Measurements from ENCODE around the gene ENOPH1.

The ENOPH1 gene

DNA sequence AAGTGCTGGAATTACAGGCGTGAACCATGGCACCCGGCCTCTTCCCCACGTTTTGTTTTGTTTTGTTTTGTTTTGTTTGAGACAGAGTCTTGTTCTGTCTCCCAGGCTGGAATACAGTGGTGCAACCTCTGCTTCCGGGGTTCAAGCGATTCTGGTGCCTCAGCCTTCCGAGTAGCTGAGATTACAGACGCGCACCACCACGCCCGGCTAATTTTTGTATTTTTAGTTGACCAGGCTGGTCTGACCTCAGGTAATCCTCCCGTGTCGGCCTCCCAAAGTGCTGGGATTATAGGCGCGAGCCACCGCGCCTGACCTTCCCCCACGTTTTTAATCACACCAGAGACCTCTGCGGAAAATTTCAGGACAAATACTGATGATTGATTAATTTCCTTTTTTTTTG lies 2.2 kb downstream of the ENOPH1 start:
- Histone ChIP-seq H3K79me2 (ENCODE audit: insufficient read depth, low read depth) (peaks cover 85% of the 10 kb centered on the region), H3K27me3 (ENCODE audit: insufficient read depth, low read depth) (no peaks in the 10 kb centered on the region), H4K20me1 (ENCODE audit: insufficient read depth) (peaks cover 20% of the 10 kb centered on the region), H3K4me3 (IDR thresholded peaks at IDR 0.05; ENCODE audit: insufficient read depth, low read depth, low read length) (no peak overlapping the region), H2AFZ (ENCODE audit: low read depth) (no peak overlapping the region), H3K9ac (no peak overlapping the region), H3K4me1 (ENCODE audit: low read depth, poor library complexity, severe bottlenecking) (peaks cover 25% of the 10 kb centered on the region), H3K36me3 (ENCODE audit: insufficient read depth) (peaks cover 20% of the 10 kb centered on the region; the same call in 1 of the 2 replicates), H3K27ac (no peak overlapping the region), H3K4me2 (no peak overlapping the region; the same call in 1 of the 2 replicates)
- TF ChIP-seq, protein P1, sequence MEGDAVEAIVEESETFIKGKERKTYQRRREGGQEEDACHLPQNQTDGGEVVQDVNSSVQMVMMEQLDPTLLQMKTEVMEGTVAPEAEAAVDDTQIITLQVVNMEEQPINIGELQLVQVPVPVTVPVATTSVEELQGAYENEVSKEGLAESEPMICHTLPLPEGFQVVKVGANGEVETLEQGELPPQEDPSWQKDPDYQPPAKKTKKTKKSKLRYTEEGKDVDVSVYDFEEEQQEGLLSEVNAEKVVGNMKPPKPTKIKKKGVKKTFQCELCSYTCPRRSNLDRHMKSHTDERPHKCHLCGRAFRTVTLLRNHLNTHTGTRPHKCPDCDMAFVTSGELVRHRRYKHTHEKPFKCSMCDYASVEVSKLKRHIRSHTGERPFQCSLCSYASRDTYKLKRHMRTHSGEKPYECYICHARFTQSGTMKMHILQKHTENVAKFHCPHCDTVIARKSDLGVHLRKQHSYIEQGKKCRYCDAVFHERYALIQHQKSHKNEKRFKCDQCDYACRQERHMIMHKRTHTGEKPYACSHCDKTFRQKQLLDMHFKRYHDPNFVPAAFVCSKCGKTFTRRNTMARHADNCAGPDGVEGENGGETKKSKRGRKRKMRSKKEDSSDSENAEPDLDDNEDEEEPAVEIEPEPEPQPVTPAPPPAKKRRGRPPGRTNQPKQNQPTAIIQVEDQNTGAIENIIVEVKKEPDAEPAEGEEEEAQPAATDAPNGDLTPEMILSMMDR (conservative IDR thresholded peaks at IDR 0.05; ENCODE audit: low read depth, low read length), result no peak

DNA sequence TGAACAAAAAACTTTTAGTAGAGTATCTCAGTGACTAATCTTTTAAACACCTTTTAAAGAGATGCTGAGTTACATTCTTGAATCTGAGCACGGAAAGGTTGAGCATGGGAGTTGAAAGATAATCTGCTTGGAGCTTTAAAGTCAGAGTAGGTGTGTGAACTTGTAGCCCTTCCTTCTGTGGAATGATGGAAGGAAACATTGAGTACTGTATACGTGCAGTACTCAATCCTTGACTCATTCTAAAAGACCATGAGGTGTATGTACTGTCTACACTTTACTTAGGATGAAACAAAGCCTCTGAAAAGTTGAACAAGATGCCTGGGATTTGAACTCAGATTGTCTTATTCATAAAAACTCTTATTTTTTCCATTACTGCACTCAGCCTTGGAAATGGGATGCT lies 3.4 kb downstream of the ENOPH1 start:
- peaks cover 14% of the 10 kb centered on the region for H4K20me1 ChIP-seq (ENCODE audit: insufficient read depth)
- H3K36me3 ChIP-seq (ENCODE audit: insufficient read depth), result peaks cover 9% of the 10 kb centered on the region; the same call in 1 of the 2 replicates
- no peak overlapping the region for H3K27ac ChIP-seq
- peaks cover 21% of the 10 kb centered on the region for H3K4me1 ChIP-seq (ENCODE audit: low read depth, poor library complexity, severe bottlenecking)
- no peak overlapping the region for H3K9ac ChIP-seq
- H2AFZ ChIP-seq (ENCODE audit: low read depth), result no peak overlapping the region
- H3K4me3 ChIP-seq (IDR thresholded peaks at IDR 0.05; ENCODE audit: insufficient read depth, low read depth, low read length), result no peak overlapping the region
- no peak overlapping the region for H3K4me2 ChIP-seq
- peaks cover 85% of the 10 kb centered on the region for H3K79me2 ChIP-seq (ENCODE audit: insufficient read depth, low read depth)
- H3K27me3 ChIP-seq (ENCODE audit: insufficient read depth, low read depth), result no peaks in the 10 kb centered on the region
- TF ChIP-seq, protein P1 (conservative IDR thresholded peaks at IDR 0.05; ENCODE audit: low read depth, low read length), result no peak

DNA sequence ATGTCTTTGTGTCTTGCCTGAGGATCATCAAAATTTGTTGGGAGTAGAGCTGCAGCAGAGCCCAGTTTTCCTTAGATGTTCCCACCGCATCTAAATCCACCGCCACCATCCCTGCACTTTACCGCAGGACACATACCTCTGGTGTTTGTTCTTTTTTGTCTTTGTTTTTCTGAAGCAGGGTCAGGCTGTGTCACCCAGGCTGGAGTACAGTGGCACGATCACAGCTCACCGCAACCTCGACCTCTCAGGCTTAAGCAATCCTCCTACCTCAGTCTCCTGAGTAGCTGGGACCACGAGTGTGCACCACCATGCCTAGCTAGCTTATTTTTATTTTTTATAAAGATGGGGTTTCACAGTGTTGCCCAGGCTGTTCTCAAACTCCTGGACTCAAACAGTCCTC lies 4.6 kb downstream of the ENOPH1 start:
- Histone ChIP-seq H3K79me2 (ENCODE audit: insufficient read depth, low read depth) (peaks cover 92% of the 10 kb centered on the region), H3K9ac (no peak overlapping the region), H4K20me1 (ENCODE audit: insufficient read depth) (peaks cover 14% of the 10 kb centered on the region), H3K4me1 (ENCODE audit: low read depth, poor library complexity, severe bottlenecking) (peaks cover 21% of the 10 kb centered on the region), H3K4me3 (IDR thresholded peaks at IDR 0.05; ENCODE audit: insufficient read depth, low read depth, low read length) (no peak overlapping the region), H2AFZ (ENCODE audit: low read depth) (no peak overlapping the region), H3K27ac (no peak overlapping the region), H3K36me3 (ENCODE audit: insufficient read depth) (peaks cover 9% of the 10 kb centered on the region; the same call in 1 of the 2 replicates), H3K27me3 (ENCODE audit: insufficient read depth, low read depth) (no peaks in the 10 kb centered on the region), H3K4me2 (no peak overlapping the region)
- TF ChIP-seq, protein P1 (conservative IDR thresholded peaks at IDR 0.05; ENCODE audit: low read depth, low read length), result no peak

GRCh38 chr4:82436130-82436529 lies 5.7 kb downstream of the ENOPH1 start:
- Histone ChIP-seq H3K27me3 (ENCODE audit: insufficient read depth, low read depth) (no peaks in the 10 kb centered on the region), H3K4me1 (ENCODE audit: low read depth, poor library complexity, severe bottlenecking) (peaks cover 21% of the 10 kb centered on the region), H3K4me3 (IDR thresholded peaks at IDR 0.05; ENCODE audit: insufficient read depth, low read depth, low read length) (no peak overlapping the region), H3K9ac (no peak overlapping the region), H3K4me2 (no peak overlapping the region), H3K36me3 (ENCODE audit: insufficient read depth) (peaks cover 9% of the 10 kb centered on the region; the same call in 1 of the 2 replicates), H3K27ac (no peak overlapping the region), H2AFZ (ENCODE audit: low read depth) (no peak overlapping the region), H3K79me2 (ENCODE audit: insufficient read depth, low read depth) (peaks cover 97% of the 10 kb centered on the region), H4K20me1 (ENCODE audit: insufficient read depth) (peaks cover 14% of the 10 kb centered on the region)
- TF ChIP-seq, protein P1 (conservative IDR thresholded peaks at IDR 0.05; ENCODE audit: low read depth, low read length), result no peak
